SU-DHL-6 (cell line): Measurements from ENCODE around the gene TENT4A.

Source experiments
- CTCF ChIP-seq: fragments of 200-600 bp; sonication (generic); IDR thresholded peaks from one replicate; pipeline ENCODE4 v1.5.1; 2017; ENCODE audit warnings: antibody characterized with exemption, mild to moderate bottlenecking, low read length, moderate library complexity; ENCODE audit not compliant: insufficient read depth, poor library complexity, severe bottlenecking
- EZH2phosphoT487 ChIP-seq: fragments of 200-600 bp; sonication (generic), shearing (Covaris generic); conservative IDR thresholded peaks from 2 replicates; pipeline ENCODE4 v1.6.1; 2018; ENCODE audit warnings: mild to moderate bottlenecking, antibody characterized with exemption, low read length, moderate library complexity, mixed read lengths

GRCh38 chr5:6803981-6804550 lies 90.8 kb downstream of the TENT4A start:
- TF ChIP-seq CTCF = no peak
- no peak for TF ChIP-seq EZH2phosphoT487
